Colonic mucosa (tissue), 4 donors: ENCODE measurements around the gene HDAC4. TPM values are rescaled to one million over a fixed set of nuclear protein-coding genes. Genes with fewer than 3 reads are reported as not detected.

Source experiments
- DNase-seq: peaks from one replicate; pipeline ENCODE4 v3.0.0-alpha.2; 2020
- H3K27ac ChIP-seq: fragments of 200-600 bp; one replicate; pipeline ENCODE4 v1.8.0; 2021
- H3K27me3 ChIP-seq: fragments of 200-600 bp; one replicate; pipeline ENCODE4 v1.8.0; 2021
- H3K36me3 ChIP-seq: fragments of 200-600 bp; one replicate; pipeline ENCODE4 v1.8.0; 2021
- H3K4me1 ChIP-seq: fragments of 200-600 bp; one replicate; pipeline ENCODE4 v1.8.0; 2021; ENCODE audit warnings: mild to moderate bottlenecking
- H3K4me3 ChIP-seq: fragments of 200-600 bp; one replicate; pipeline ENCODE4 v1.8.0; 2021
- H3K9ac ChIP-seq, 2 donors: one replicate each; pipeline ENCODE4 v1.7.0; 2013; ENCODE audit warnings: control low read depth in 2 of 2, low read depth in 2 of 2, low read length in 2 of 2
- H3K9me3 ChIP-seq: fragments of 200-600 bp; one replicate; pipeline ENCODE4 v1.8.0; 2021
- intact Hi-C: fragments of 100-400 bp; cut with DNase I; formaldehyde crosslinking; loops from one replicate; pipeline ENCODE4 v1.14.1; 2022
- total RNA-seq, 2 donors: library from RNA; stranded (reverse); fragmentation: NEBNext Ultra II Directional in 1 of 2; extraction: Animal tissue kit (Norgen Biotek cat#: 25700) in 1 of 2; gene quantifications; one replicate each; pipeline ENCODE4 v1.2.1, GENCODE V29; 2021
- TF ChIP-seq, protein P1 (sequence below): fragments of 200-600 bp; IDR thresholded peaks from one replicate; pipeline ENCODE4 v1.8.0; 2022; ENCODE audit warnings: antibody characterized with exemption, mild to moderate bottlenecking
- donor health status: healthy.
- donor health status: DM: no; HTN: no; CAD: no.
- donor health status: DM: no; HTN: no; CAD: no.

HDAC4 gene
- total RNA-seq, 2 donors from 2014 or later = 35.3 to 46.8 TPM

DNA sequence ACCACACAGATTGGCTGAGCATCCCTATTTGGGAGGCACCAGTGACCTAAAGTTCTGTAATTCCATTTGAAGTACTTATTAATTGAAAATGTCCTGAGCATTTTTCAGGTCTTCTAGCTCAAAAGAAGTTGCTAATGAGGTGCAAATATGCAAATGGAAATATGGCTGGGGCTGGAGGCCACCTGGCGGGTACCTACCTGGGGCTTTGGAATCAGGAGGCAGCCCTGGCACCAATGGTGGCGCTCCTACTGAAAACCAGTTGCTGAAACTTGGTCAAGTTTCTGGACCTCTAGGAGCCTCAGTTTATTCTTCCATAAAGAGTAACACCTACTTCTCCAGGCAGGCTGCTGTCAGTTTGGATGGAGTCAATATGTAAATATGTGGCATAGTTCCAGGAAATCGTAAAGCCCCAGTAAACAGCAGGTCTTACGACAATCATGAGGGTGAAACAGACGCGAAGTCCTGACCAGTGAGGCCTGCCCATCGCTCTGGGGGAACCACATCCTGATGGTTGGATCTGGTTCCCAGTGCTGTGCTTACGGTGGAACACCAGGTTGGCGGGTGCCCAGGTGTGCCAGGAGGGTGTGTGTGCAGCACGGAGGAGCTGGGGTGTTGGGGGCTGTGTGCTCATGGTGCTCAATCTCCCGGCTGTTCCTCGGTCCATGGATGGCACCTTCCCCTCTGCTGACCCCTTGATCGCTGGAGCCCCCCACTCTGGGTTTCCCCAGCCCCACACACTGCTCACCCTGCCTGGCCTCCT lies 366.8 kb downstream of the HDAC4 start:
- no peaks in the 10 kb centered on the region for H3K36me3 ChIP-seq
- no peak overlapping the region for H3K27ac ChIP-seq
- no peaks in the 10 kb centered on the region for H3K4me1 ChIP-seq
- DNase-seq = no peak
- H3K4me3 ChIP-seq = no peak overlapping the region
- intact Hi-C loops = loop anchor here (10.0 kb wide), 2 partner anchors 961 to 1111 kb away; partner anchors contain the start of gene OTOS
- no peaks in the 10 kb centered on the region for H3K9me3 ChIP-seq
- H3K9ac ChIP-seq = no peak overlapping the region
- TF ChIP-seq, protein P1, sequence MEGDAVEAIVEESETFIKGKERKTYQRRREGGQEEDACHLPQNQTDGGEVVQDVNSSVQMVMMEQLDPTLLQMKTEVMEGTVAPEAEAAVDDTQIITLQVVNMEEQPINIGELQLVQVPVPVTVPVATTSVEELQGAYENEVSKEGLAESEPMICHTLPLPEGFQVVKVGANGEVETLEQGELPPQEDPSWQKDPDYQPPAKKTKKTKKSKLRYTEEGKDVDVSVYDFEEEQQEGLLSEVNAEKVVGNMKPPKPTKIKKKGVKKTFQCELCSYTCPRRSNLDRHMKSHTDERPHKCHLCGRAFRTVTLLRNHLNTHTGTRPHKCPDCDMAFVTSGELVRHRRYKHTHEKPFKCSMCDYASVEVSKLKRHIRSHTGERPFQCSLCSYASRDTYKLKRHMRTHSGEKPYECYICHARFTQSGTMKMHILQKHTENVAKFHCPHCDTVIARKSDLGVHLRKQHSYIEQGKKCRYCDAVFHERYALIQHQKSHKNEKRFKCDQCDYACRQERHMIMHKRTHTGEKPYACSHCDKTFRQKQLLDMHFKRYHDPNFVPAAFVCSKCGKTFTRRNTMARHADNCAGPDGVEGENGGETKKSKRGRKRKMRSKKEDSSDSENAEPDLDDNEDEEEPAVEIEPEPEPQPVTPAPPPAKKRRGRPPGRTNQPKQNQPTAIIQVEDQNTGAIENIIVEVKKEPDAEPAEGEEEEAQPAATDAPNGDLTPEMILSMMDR = no peak
- H3K27me3 ChIP-seq = no peaks in the 10 kb centered on the region

DNA sequence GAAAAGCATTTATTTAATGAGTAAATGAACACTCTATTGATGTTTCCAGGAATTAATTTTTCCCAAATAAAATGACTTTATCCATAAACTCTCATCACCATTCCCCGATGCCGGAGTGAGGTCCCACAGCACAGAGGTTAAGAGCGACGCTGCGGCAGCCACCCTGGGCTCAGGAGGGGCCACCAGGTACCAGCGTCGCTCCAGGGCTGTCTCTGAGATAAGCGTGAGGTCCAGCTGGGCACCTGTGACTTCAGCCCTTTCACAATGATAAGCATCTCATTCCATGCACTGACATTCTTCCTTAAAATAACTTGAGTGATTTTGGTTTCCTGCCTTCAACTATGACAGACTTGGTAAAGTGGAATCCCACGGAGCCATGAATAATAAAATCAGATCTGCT lies 370.9 kb downstream of the HDAC4 start:
- H3K36me3 ChIP-seq = no peaks in the 10 kb centered on the region
- DNase-seq = no peak
- H3K27ac ChIP-seq = no peak overlapping the region
- intact Hi-C loops = loop anchor here (10.0 kb wide), 2 partner anchors 965 to 1115 kb away; partner anchors contain the start of gene OTOS
- H3K4me3 ChIP-seq = no peak overlapping the region
- no peaks in the 10 kb centered on the region for H3K27me3 ChIP-seq
- H3K4me1 ChIP-seq = no peaks in the 10 kb centered on the region
- TF ChIP-seq, protein P1 = no peak
- no peak overlapping the region for H3K9ac ChIP-seq
- no peaks in the 10 kb centered on the region for H3K9me3 ChIP-seq

DNA sequence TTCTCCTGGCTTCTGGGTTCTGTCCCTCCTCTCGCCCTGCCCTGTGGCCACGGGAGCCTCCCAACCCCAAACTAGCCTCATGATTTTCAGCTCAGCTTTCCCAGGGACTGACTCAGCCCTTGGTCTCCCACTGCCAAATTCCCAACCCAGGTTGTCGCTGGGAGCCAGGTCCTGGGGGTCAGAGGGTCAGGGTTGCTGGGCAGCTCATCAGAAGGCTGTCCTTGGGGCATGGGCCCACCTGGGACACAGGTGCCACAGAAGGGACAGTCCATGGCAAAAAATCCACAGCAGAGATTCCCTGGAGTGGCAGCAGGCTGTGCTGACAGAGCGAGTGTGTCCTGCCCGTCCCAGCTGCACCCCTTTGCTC lies 372.6 kb downstream of the HDAC4 start:
- Histone ChIP-seq H3K9me3 (no peaks in the 10 kb centered on the region), H3K36me3 (no peaks in the 10 kb centered on the region), H3K4me3 (no peak overlapping the region), H3K27ac (no peak overlapping the region), H3K27me3 (no peaks in the 10 kb centered on the region), H3K4me1 (no peaks in the 10 kb centered on the region), H3K9ac (no peak overlapping the region)
- TF ChIP-seq, protein P1 = no peak
- intact Hi-C loops = no loop called here
- no peak for DNase-seq

DNA sequence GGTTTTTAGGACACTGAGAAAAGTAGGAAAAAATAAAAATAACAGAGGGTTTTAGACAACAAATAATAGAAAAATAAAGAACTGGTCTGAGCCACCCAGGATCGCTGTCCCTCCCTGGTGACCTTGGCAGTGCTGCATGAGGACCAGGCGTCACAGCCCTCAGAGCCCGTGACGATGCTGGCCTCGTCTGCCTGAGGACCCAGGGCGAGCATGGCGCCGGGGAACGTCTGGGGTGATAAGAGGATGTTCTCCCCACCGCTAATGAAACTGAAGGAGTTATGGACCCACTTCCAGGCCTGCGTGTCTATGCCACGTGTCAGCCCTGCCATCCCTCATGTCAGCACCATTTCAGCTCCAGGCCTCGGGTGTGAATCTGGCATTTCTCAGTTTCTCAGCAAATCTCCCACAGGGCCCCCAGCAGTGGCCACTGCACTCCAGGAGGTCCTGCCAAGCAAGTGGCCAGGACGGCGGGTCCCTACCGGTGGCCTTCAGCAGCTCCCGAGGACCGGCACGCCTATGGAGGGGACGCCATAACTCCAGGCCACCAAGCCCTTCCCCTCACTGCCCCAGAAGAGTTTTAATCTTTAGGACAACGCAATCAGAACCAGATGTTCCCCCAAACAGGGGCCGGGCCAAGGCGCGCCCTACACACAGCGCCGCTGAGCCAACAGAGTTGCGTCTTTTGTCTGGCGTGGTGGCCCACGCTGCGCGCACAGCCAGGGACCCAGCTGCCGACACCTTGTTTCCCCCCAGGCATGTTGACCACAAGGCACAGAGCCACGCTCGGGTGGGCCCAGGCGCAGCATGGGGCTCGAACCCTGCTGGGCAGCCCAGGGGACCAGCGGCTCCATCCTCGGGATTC lies 373.2 kb downstream of the HDAC4 start:
- Histone ChIP-seq H3K27me3 (no peaks in the 10 kb centered on the region), H3K9me3 (no peaks in the 10 kb centered on the region), H3K36me3 (no peaks in the 10 kb centered on the region), H3K4me1 (no peaks in the 10 kb centered on the region), H3K4me3 (no peak overlapping the region), H3K27ac (no peak overlapping the region), H3K9ac (no peak overlapping the region)
- DNase-seq = no peak
- TF ChIP-seq, protein P1 = no peak
- intact Hi-C loops = no loop called here

DNA sequence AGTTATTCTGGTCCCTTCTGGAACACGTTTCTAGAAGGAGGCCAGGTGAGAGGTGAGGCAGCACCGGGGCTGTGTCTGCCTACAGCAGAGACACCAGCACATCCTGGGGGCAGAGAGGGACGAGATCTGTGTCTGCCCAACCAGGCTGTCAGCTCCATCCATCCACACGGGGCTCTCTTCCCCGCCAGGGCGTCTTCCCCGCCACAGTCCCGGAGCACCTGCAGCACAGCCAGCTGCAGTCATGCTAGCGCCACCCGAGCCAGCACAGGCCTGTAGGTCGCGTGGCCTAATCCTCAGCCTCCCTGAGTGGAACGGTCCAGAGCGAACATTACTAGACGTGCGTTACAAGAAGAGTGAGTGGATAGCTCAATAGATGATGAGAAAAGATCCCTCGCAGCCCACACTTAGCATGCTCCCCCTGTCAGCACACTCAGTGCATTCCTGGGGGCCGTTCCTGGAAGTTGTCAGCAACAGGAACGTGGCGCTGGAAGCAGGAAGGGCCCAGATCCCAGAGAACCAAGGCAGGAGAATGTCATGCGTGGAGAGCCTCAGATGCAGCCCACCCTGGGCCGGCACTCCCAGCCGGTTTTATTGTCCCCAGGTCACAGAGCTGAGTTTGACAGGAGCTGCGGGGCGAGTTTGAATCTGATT lies 374.0 kb downstream of the HDAC4 start:
- intact Hi-C loops = no loop called here
- H3K9ac ChIP-seq = no peak overlapping the region
- no peak overlapping the region for H3K4me3 ChIP-seq
- H3K36me3 ChIP-seq = no peaks in the 10 kb centered on the region
- TF ChIP-seq, protein P1 = no peak
- H3K27ac ChIP-seq = no peak overlapping the region
- H3K27me3 ChIP-seq = no peaks in the 10 kb centered on the region
- no peaks in the 10 kb centered on the region for H3K4me1 ChIP-seq
- no peaks in the 10 kb centered on the region for H3K9me3 ChIP-seq
- DNase-seq = no peak
